Left cardiac atrium (tissue), 4 donors: ENCODE data around the gene RCCD1. TPM values are rescaled to one million over a fixed set of nuclear protein-coding genes. Genes with fewer than 3 reads are reported as not detected.

Experiments
- ATAC-seq, 2 donors: fragments of 200-7000 bp; cut with Tn5 transposase; one replicate each; pipeline ENCODE4 v1.9.1; 2020; ENCODE audit warnings: mild to moderate bottlenecking in 2 of 2, moderate library complexity in 2 of 2
- DNase-seq: peaks from one replicate; pipeline ENCODE4 v3.0.0-alpha.2; 2020
- intact Hi-C, 2 donors: fragments of 100-400 bp; cut with DNase I; formaldehyde crosslinking; loops; one replicate each; pipeline versions ENCODE4 v1.14.1 to v1.15.1; 2022 to 2023
- total RNA-seq, 2 donors: library from RNA; stranded (reverse); fragmentation: NEBNext Ultra II Directional; extraction: Animal tissue kit (Norgen Biotek cat#: 25700); gene quantifications; one replicate each; pipeline ENCODE4 v1.2.1, GENCODE V29; 2021
- donor health status: DM: no; HTN: yes; CAD: no.
- donor health status: DM: no; HTN: yes; CAD: no; lungs with severe emphysema.
- donor health status: DM: yes; HTN: yes; CAD: no.
- donor health status: Dilated cardiomyopathy.

The RCCD1 gene
- total RNA-seq, 2 donors from 2014 or later = 8.4 to 10.6 TPM

DNA sequence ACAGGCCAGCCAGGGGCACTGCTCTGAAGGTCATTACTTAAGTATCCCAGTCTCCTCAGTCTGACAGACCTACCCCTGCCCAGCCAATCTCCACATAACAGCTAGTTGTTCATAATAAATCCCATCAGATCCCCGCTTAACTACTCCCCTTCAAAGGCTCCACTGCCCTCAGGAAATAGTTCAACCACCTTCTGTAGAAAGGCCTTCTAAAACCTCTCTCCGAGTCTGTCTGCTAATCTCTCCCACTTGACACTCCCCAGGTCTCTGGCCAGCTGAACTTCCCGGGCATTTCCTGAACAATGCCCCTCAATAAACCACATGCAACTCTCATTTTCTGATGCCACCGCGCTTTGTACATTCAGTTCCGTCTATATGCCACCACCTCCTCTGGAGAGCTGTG lies 33.6 kb downstream of the RCCD1 start:
- intact Hi-C loops = no loop called here
- no peak for ATAC-seq
- DNase-seq = no peak

DNA sequence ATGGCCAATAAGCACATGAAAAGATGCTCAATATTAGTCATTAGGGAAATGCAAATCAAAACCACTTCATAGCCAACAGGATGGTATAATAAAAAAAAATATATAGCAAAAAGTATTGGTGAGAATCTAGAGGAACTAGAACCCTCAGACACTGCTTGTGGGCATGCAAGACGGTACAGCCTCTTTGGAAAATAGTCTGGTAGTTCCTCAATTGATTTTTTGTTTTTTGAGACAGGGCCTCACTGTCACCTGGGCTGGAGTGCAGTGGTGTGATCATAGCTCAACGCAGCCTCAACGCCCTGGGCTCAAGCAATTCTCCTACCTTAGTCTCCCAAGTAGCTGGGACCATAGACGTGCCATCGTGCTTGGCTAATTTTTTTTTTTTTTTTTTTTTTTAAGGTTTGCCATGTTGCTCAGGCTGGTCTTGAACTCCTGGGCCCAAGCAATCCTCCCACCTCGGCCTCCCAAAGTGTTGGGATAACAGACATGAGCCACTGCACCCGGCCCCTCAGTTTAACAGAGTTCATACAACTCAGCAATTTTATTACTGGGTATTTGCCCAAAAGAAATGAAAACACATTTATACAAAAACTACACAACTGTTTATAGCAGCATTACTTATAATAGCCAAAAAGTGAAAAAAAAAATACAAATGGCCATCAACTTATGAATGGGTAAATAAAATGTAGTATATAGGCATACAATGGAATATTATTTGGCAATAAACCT lies 34.5 kb downstream of the RCCD1 start:
- ATAC-seq (no peak), DNase-seq (no peak)

DNA sequence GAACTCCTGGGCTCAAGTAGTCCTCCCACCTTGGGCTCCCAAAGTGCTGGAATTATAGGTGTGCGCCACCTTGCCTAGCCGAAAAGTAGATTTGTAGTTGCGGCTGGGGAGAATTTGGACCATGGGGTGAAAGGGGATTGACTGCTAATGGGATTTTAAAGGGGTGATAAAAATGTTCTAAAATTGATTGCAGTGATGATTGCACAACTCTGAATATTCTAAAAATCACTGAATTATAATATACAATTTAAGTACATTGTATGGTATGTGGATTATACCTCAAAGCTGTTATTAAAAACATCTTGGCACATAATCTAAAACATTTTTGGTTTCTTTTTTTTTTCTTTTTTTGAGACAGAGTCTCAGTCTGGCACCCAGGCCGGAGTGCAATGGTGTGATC lies 35.8 kb downstream of the RCCD1 start:
- ATAC-seq (no peak), DNase-seq (no peak)
- intact Hi-C loops = no loop called here

More for the DNA sequence above, 34.5 kb downstream of the RCCD1 start:
- intact Hi-C loops = no loop called here

DNA sequence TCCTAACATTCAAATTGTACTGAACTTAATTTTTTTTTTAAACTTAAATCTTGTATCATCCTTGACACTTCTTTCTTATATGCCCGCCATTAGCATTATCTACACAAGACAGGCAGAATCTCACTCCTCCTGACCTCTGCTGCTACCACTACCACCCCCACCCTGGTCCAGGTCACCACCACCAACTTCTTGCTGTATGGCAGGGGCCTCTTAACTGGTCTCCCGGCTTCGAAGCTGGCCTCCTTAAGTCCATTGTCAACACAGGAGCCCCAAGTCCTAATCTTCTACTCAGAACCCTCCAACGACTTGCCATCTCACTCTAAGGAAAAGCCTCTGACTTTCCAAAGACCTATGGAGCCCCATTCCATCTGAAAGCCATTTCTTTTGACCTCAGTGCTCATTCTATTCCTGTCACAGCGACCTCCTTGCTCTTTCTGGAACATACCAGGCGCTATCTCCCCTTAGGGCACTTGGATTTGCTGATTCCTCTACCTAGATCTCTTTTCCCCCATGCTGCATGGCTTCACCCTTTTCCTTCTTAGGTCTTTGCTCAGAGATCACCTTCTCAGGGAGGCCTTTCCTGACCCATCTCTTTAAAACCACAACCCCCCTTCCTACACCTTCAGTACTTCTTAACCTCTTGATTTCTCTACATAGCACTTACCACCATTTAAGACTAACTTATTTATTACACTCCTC lies 37.1 kb downstream of the RCCD1 start:
- DNase-seq (no peak), ATAC-seq (no peak)
- intact Hi-C loops = no loop called here

DNA sequence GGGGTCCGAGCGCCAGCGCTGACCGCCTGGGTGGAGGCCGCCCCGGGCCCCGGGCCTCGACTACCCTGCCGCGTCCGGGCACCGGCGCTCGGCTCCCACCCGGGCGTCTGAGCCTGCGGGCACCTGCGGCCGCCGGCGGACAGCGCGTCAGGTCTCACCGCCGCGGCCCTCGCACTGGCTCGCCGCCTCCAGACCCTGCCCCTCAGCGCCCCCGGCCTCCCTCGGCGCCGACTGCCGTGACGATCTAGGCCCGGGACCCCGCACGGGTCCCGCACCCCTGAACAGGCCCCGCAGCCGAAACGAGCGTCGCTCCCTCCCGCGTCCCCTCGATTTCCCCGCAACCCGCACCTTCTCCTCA lies 39.4 kb downstream of the RCCD1 start:
- DNase-seq = no peak
- intact Hi-C loops = no loop called here

DNA sequence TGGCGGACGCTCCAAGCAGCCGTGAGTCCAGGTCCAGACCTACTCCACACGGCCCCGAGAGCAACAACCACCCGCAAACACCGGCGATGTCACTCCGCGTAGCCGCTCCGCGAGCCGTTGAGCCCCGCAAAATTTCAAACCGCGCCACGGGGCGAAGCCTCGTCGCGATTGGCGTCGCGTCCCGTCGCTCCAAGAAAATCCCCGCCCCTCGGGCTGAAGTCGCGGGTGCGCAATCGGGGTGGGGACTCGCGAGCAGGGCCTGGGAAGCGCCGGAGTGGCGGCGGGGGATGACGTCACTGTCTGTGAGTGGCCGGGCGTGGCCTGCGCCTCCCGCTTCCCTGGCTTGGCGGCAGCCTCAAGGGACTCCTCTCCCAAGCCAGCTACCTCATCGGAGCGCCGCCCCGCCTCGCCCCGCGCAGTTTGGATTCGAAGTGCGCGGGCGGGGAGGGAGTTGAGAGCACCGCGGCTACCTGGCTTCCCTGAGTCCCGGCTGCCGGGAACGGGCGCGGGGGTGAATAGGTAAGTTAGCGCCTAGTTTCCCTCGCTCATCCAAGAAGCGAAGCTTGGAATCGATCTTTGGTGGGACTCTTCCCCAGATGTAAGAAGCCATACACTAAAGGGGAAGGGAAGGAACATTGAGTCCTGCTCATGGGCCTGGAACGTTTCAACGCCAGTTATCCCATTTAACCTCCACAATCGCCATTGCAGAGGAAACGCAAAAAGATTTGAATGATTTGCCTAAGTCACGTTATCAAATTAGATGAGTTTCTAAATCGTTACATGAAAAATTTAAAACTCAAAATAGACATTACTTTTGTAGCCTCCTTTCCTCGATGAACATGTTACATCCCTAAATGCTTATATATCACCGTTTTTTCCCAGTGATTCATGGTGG lies 40.0 kb downstream of the RCCD1 start, which contains the start of gene PRC1:
Gene PRC1, minus strand, starts transcription at position 119 of the 895 bp plus-strand sequence. Its CDS starts 118 bp downstream, at position 1.
- ATAC-seq (peak; percentile 100), DNase-seq (peak; percentile 99)
- intact Hi-C loops = no loop called here

More for the DNA sequence above, 39.4 kb downstream of the RCCD1 start:
- peak; percentile 31 to 52 for ATAC-seq

DNA sequence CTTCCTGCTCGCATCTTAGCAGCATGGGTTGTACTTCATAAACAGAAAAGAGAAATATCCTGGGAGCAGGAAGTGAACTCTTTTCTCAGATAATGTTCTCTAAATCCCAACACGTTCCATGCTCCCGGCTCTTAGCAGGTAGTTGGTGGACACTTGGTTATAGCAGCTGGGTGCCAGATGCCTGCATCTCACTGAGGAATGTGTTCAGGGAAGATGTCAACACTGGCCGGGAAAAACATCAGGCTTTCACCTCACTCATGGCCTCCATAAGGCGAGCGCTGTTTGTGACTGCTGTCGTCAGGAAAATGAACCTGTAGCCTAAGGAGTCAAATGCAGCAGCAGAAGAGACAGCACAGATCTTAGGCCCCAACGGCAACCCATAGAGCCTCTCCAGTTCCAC lies 44.1 kb downstream of the RCCD1 start:
- intact Hi-C loops = no loop called here
- DNase-seq = no peak
- ATAC-seq = no peak

DNA sequence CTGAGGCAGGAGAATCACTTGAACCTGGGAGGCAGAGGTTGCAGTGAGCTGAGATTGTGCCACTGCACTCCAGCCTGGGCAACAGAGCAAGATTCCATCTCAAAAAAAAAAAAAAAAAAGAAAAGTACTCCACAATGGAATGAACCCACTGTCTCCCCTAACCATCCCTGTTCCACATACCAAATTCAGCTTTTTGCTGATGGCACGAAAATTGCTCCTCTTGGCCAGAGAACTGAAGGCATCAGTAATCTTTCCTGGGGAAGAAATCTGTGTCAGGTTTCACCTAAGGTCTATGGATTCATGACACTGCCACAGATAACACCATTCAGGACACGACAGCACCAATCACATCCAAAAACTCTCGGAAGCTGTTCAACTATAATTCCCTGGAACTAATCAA lies 46.5 kb downstream of the RCCD1 start:
- intact Hi-C loops = no loop called here
- DNase-seq (no peak), ATAC-seq (no peak)

DNA sequence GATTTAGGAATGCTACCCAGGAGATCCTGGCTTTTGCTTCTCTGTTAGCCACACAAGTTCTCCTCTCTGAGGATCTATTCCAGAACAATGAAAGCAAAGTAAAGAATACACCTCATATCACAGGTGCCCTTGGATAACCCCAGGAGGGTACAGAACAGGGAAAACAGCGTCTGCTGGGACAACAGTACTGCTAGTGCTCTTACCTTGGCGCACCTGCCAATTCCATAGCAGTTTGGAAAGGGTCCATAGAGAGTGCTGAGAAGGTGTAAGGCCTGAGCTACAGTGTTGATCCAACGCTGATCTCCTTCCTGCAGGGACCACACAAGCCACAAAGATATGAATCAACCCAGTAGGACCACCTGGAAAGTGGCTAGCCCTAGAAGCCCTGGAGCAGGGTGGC lies 52.6 kb downstream of the RCCD1 start:
- DNase-seq (no peak), ATAC-seq (no peak)
- intact Hi-C loops = no loop called here

Other genes starting within 250 kb of the RCCD1 start
- 10 to 100 TPM; 13.8 to 14.9 TPM for gene BLM, start 237.5 kb upstream of the RCCD1 start, total RNA-seq
- 10 to 100 TPM; 57.7 to 78.6 TPM for gene FURIN, start 86.3 kb upstream of the RCCD1 start, total RNA-seq
- gene FES, start 70.4 kb upstream of the RCCD1 start, total RNA-seq = 10 to 100 TPM; 26.9 to 29.2 TPM
- gene MAN2A2, start 51.6 kb upstream of the RCCD1 start, total RNA-seq = 10 to 100 TPM; 79.3 to 83.2 TPM
- 10 to 100 TPM; 12.2 to 17.1 TPM for gene HDDC3, start 22.3 kb upstream of the RCCD1 start, total RNA-seq
- gene UNC45A, start 19.6 kb upstream of the RCCD1 start, total RNA-seq = 10 to 100 TPM; 27.3 to 29.5 TPM
- gene PRC1, start 39.7 kb downstream of the RCCD1 start, total RNA-seq = 1 to 10 TPM; 6.2 to 6.9 TPM
- 1 to 10 TPM; 8.7 to 8.8 TPM for gene VPS33B, start 67.7 kb downstream of the RCCD1 start, total RNA-seq
- gene SV2B, start 145.4 kb downstream of the RCCD1 start, total RNA-seq = 1 to 10 TPM; 1.2 to 1.8 TPM